ENCODE results near the gene NEDD4.
"Not testable (repeated sequence)": the region's sequence is repeated elsewhere in the genome, so short reads cannot be mapped to it uniquely, and the experiment has no call there.

NEDD4 gene

GRCh38 chr15:55795031-55795430 is 198.4 kb downstream of the NEDD4 start:
- Histone ChIP-seq H3K9ac (no peak overlapping the region), H3K4me2 (no peak overlapping the region), H3K27me3 (ENCODE audit: insufficient read depth, low read depth) (no peaks in the 10 kb centered on the region), H4K20me1 (ENCODE audit: insufficient read depth) (no peaks in the 10 kb centered on the region), H3K4me1 (ENCODE audit: low read depth, poor library complexity, severe bottlenecking) (peaks cover 14% of the 10 kb centered on the region), H3K79me2 (ENCODE audit: insufficient read depth, low read depth) (no peaks in the 10 kb centered on the region), H3K36me3 (ENCODE audit: insufficient read depth) (no peaks in the 10 kb centered on the region), H3K4me3 (IDR thresholded peaks at IDR 0.05; ENCODE audit: insufficient read depth, low read depth, low read length) (no peak overlapping the region), H2AFZ (ENCODE audit: low read depth) (no peak overlapping the region), H3K27ac (no peak overlapping the region)
- TF ChIP-seq, protein P1, sequence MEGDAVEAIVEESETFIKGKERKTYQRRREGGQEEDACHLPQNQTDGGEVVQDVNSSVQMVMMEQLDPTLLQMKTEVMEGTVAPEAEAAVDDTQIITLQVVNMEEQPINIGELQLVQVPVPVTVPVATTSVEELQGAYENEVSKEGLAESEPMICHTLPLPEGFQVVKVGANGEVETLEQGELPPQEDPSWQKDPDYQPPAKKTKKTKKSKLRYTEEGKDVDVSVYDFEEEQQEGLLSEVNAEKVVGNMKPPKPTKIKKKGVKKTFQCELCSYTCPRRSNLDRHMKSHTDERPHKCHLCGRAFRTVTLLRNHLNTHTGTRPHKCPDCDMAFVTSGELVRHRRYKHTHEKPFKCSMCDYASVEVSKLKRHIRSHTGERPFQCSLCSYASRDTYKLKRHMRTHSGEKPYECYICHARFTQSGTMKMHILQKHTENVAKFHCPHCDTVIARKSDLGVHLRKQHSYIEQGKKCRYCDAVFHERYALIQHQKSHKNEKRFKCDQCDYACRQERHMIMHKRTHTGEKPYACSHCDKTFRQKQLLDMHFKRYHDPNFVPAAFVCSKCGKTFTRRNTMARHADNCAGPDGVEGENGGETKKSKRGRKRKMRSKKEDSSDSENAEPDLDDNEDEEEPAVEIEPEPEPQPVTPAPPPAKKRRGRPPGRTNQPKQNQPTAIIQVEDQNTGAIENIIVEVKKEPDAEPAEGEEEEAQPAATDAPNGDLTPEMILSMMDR (conservative IDR thresholded peaks at IDR 0.05; ENCODE audit: low read depth, low read length), result no peak

- Histone ChIP-seq H2AFZ (ENCODE audit: low read depth) (no peak overlapping the region), H4K20me1 (ENCODE audit: insufficient read depth) (no peaks in the 10 kb centered on the region), H3K36me3 (ENCODE audit: insufficient read depth) (no peaks in the 10 kb centered on the region), H3K79me2 (ENCODE audit: insufficient read depth, low read depth) (no peaks in the 10 kb centered on the region), H3K4me2 (no peak overlapping the region), H3K27ac (no peak overlapping the region), H3K9ac (no peak overlapping the region), H3K4me1 (ENCODE audit: low read depth, poor library complexity, severe bottlenecking) (peaks cover 4% of the 10 kb centered on the region), H3K27me3 (ENCODE audit: insufficient read depth, low read depth) (no peaks in the 10 kb centered on the region), H3K4me3 (IDR thresholded peaks at IDR 0.05; ENCODE audit: insufficient read depth, low read depth, low read length) (no peak overlapping the region)
- TF ChIP-seq, protein P1 (conservative IDR thresholded peaks at IDR 0.05; ENCODE audit: low read depth, low read length), result no peak
These were observed 201.6 kb downstream of the NEDD4 start for GRCh38 chr15:55791551-55792400.

DNA sequence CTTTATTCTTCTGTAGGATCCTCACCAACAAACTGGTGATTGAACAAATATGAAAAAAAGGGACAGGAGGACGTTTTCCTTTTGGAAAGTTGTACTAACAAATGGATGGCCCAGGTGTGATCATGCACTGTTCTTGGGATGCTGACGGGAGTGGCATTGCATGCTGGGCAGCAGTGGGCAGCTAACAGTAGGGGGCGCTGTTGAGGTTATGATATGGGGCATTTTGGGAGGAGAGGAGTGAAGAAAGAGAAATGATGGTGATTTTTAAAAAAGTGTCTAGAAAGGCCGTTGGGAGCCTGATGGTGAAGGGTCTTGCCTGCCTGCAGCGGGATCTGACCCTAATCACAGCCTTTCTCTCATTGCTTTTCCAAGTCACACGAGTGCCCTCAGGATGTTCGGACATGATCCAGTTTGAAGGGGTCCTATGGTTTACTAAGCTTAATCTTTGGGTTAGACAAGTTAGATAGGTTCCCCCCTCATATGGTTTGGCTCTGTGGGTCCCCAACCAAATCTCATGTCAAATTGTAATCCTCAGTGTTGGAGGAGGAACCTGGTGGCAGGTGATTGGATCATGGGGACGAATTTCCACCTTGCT is 204.2 kb downstream of the NEDD4 start:
- H3K4me3 ChIP-seq (IDR thresholded peaks at IDR 0.05; ENCODE audit: insufficient read depth, low read depth, low read length), result no peak overlapping the region
- peaks cover 4% of the 10 kb centered on the region for H3K4me1 ChIP-seq (ENCODE audit: low read depth, poor library complexity, severe bottlenecking)
- no peaks in the 10 kb centered on the region for H4K20me1 ChIP-seq (ENCODE audit: insufficient read depth)
- H3K36me3 ChIP-seq (ENCODE audit: insufficient read depth), result no peaks in the 10 kb centered on the region
- no peak overlapping the region for H2AFZ ChIP-seq (ENCODE audit: low read depth)
- no peaks in the 10 kb centered on the region for H3K79me2 ChIP-seq (ENCODE audit: insufficient read depth, low read depth)
- H3K27ac ChIP-seq, result no peak overlapping the region
- H3K27me3 ChIP-seq (ENCODE audit: insufficient read depth, low read depth), result no peaks in the 10 kb centered on the region
- no peak overlapping the region for H3K9ac ChIP-seq
- H3K4me2 ChIP-seq, result no peak overlapping the region
- TF ChIP-seq, protein P1 (conservative IDR thresholded peaks at IDR 0.05; ENCODE audit: low read depth, low read length), result peak; percentile 57

GRCh38 chr15:55786341-55786740 is 207.1 kb downstream of the NEDD4 start:
- TF ChIP-seq, protein P1 (conservative IDR thresholded peaks at IDR 0.05; ENCODE audit: low read depth, low read length), result no peak
- no peak overlapping the region for H2AFZ ChIP-seq (ENCODE audit: low read depth)
- H3K4me2 ChIP-seq, result no peak overlapping the region
- H4K20me1 ChIP-seq (ENCODE audit: insufficient read depth), result no peaks in the 10 kb centered on the region
- no peak overlapping the region for H3K9ac ChIP-seq
- H3K27ac ChIP-seq, result no peak overlapping the region
- no peaks in the 10 kb centered on the region for H3K36me3 ChIP-seq (ENCODE audit: insufficient read depth)
- H3K27me3 ChIP-seq (ENCODE audit: insufficient read depth, low read depth), result no peaks in the 10 kb centered on the region
- no peak overlapping the region for H3K4me3 ChIP-seq (IDR thresholded peaks at IDR 0.05; ENCODE audit: insufficient read depth, low read depth, low read length)
- no peaks in the 10 kb centered on the region for H3K79me2 ChIP-seq (ENCODE audit: insufficient read depth, low read depth)
- no peaks in the 10 kb centered on the region for H3K4me1 ChIP-seq (ENCODE audit: low read depth, poor library complexity, severe bottlenecking)

- H3K9ac ChIP-seq; H3K4me1 ChIP-seq (ENCODE audit: low read depth, poor library complexity, severe bottlenecking); H3K4me2 ChIP-seq; H4K20me1 ChIP-seq (ENCODE audit: insufficient read depth); H2AFZ ChIP-seq (ENCODE audit: low read depth); H3K79me2 ChIP-seq (ENCODE audit: insufficient read depth, low read depth); H3K27ac ChIP-seq; H3K4me3 ChIP-seq (IDR thresholded peaks at IDR 0.05; ENCODE audit: insufficient read depth, low read depth, low read length); H3K27me3 ChIP-seq (ENCODE audit: insufficient read depth, low read depth); H3K36me3 ChIP-seq (ENCODE audit: insufficient read depth): not testable (repeated sequence)
These were observed 207.8 kb downstream of the NEDD4 start for GRCh38 chr15:55785593-55785992.
